HG02798 (cell line): Measurements from ENCODE around the gene TANGO6.
A peak's percentile ranks its signal among the peaks of the same experiment; 100 is the strongest.

Experiments used
- ATAC-seq: cut with Tn5 transposase; IDR thresholded peaks from one replicate; pipeline ENCODE4 v1.9.1; 2021; ENCODE audit warnings: mild to moderate bottlenecking; ENCODE audit not compliant: unreplicated experiment, poor library complexity

Gene TANGO6

GRCh38 chr16:68860978-68861892 lies 17.9 kb downstream of the TANGO6 start:
- no peak for ATAC-seq

GRCh38 chr16:68866933-68867332 lies 23.6 kb downstream of the TANGO6 start:
- ATAC-seq, result peak; percentile 57

GRCh38 chr16:68869492-68870088 lies 26.3 kb downstream of the TANGO6 start:
- ATAC-seq, result no peak

- no peak for ATAC-seq
Observed at GRCh38 chr16:68873635-68874471, 30.5 kb downstream of the TANGO6 start.

GRCh38 chr16:68875871-68876270 lies 32.5 kb downstream of the TANGO6 start:
- ATAC-seq, result no peak

- ATAC-seq, result no peak
Observed at GRCh38 chr16:68883685-68884084, 40.4 kb downstream of the TANGO6 start.

- ATAC-seq, result no peak
Observed at GRCh38 chr16:68884401-68884800, 41.1 kb downstream of the TANGO6 start.

GRCh38 chr16:68884861-68885720 lies 41.8 kb downstream of the TANGO6 start:
- ATAC-seq, result no peak

GRCh38 chr16:68887107-68887506 lies 43.8 kb downstream of the TANGO6 start:
- ATAC-seq, result no peak

GRCh38 chr16:68889508-68890150 lies 46.3 kb downstream of the TANGO6 start:
- ATAC-seq, result no peak

- ATAC-seq, result no peak
Observed at GRCh38 chr16:68892214-68892613, 48.9 kb downstream of the TANGO6 start.

GRCh38 chr16:68892898-68893297 lies 49.6 kb downstream of the TANGO6 start:
- ATAC-seq, result no peak

GRCh38 chr16:68893710-68894705 lies 50.7 kb downstream of the TANGO6 start:
- ATAC-seq, result no peak

- ATAC-seq, result no peak
Observed at GRCh38 chr16:68894714-68895113, 51.4 kb downstream of the TANGO6 start.

GRCh38 chr16:68898026-68898425 lies 54.7 kb downstream of the TANGO6 start:
- ATAC-seq, result no peak

GRCh38 chr16:68900009-68900408 lies 56.7 kb downstream of the TANGO6 start:
- ATAC-seq, result no peak

GRCh38 chr16:68902003-68902968 lies 59.0 kb downstream of the TANGO6 start:
- ATAC-seq, result no peak
